Neural progenitor cell (in vitro differentiated cells): Measurements from ENCODE around the gene ADAM11. TPM values are rescaled to one million over a fixed set of nuclear protein-coding genes. Genes with fewer than 3 reads are reported as not detected.

Source experiments
- DNase-seq: peaks from one replicate; pipeline ENCODE4 v3.0.0-alpha.2; 2016; ENCODE audit warnings: low spot score
- H2AFZ ChIP-seq: fragments of 200-600 bp; sonication (generic); replicated peaks from 2 replicates; pipeline ENCODE4 v1.6.1; 2016; ENCODE audit warnings: antibody characterized with exemption
- H3F3A ChIP-seq: fragments of 200-600 bp; sonication (generic); 2 replicates; pipeline ENCODE4 v1.6.1; 2016; ENCODE audit warnings: antibody characterized with exemption, low read depth
- H3K27ac ChIP-seq: fragments of 200-600 bp; sonication (generic); 2 replicates; pipeline ENCODE4 v1.5.1; 2016; ENCODE audit warnings: mild to moderate bottlenecking
- H3K27me3 ChIP-seq: fragments of 200-600 bp; sonication (generic); 2 replicates; pipeline ENCODE4 v1.6.1; 2016; ENCODE audit warnings: mild to moderate bottlenecking, moderate library complexity
- H3K36me3 ChIP-seq: fragments of 200-600 bp; sonication (generic); 2 replicates; pipeline ENCODE4 v1.5.1; 2016
- H3K4me1 ChIP-seq: fragments of 200-600 bp; sonication (generic); 2 replicates; pipeline ENCODE4 v1.6.1; 2016; ENCODE audit warnings: mixed run types
- H3K4me2 ChIP-seq: fragments of 200-600 bp; sonication (generic); 2 replicates; pipeline ENCODE4 v1.6.1; 2016
- H3K4me3 ChIP-seq: fragments of 200-600 bp; sonication (generic); 2 replicates; pipeline ENCODE4 v1.5.1; 2016
- H3K79me2 ChIP-seq: fragments of 200-600 bp; sonication (generic); 2 replicates; pipeline ENCODE4 v1.6.1; 2016; ENCODE audit warnings: low read depth
- H3K9ac ChIP-seq: fragments of 200-600 bp; sonication (generic); 2 replicates; pipeline ENCODE4 v1.6.1; 2016
- H3K9me3 ChIP-seq: fragments of 200-600 bp; sonication (generic); 2 replicates; pipeline ENCODE4 v1.5.1; 2016; ENCODE audit warnings: low read depth
- H4K20me1 ChIP-seq: fragments of 200-600 bp; sonication (generic); 2 replicates; pipeline ENCODE4 v1.6.1; 2016; ENCODE audit warnings: low read depth
- H3K27ac Mint-ChIP-seq: 3 replicates; pipeline ENCODE4 v1.8.0; 2021; ENCODE audit warnings: mixed read lengths
- H3K27me3 Mint-ChIP-seq: 2 replicates; pipeline ENCODE4 v1.8.0; 2022; ENCODE audit warnings: low read depth, mild to moderate bottlenecking, inconsistent platforms, moderate library complexity, mixed read lengths; ENCODE audit not compliant: insufficient read depth
- H3K36me3 Mint-ChIP-seq: 3 replicates; pipeline ENCODE4 v1.8.0; 2021; ENCODE audit warnings: mixed read lengths
- H3K4me1 Mint-ChIP-seq: 3 replicates; pipeline ENCODE4 v1.8.0; 2021; ENCODE audit warnings: mixed read lengths
- H3K4me3 Mint-ChIP-seq: 3 replicates; pipeline ENCODE4 v1.8.0; 2021; ENCODE audit warnings: mild to moderate bottlenecking, moderate library complexity, mixed read lengths
- H3K9me3 Mint-ChIP-seq: 3 replicates; pipeline ENCODE4 v1.8.0; 2020; ENCODE audit warnings: mixed read lengths
- CTCF ChIP-seq: fragments of 200-600 bp; sonication (generic); IDR thresholded peaks from 2 replicates; pipeline ENCODE4 v1.5.1; 2017; ENCODE audit warnings: antibody characterized with exemption, mild to moderate bottlenecking
- EZH2 ChIP-seq: fragments of 200-600 bp; sonication (generic); IDR thresholded peaks from 2 replicates; pipeline ENCODE4 v1.6.1; 2017; ENCODE audit warnings: antibody characterized with exemption, mild to moderate bottlenecking, moderate library complexity
- EZH2phosphoT487 ChIP-seq: fragments of 200-600 bp; sonication (generic); IDR thresholded peaks from 2 replicates; pipeline ENCODE4 v1.6.1; 2017; ENCODE audit warnings: antibody characterized with exemption
- total RNA-seq: library from RNA; depleted of rRNA; stranded (reverse); fragments of >200 nt; gene quantifications from 2 replicates; pipeline ENCODE4 v1.2.3, GENCODE V29; 2015; ENCODE audit warnings: low replicate concordance

ADAM11 gene
- total RNA-seq, 1 donor from 2014 or later = 1.4 TPM

- no peaks in the 10 kb centered on the region for H3K27me3 ChIP-seq
- H3K27ac ChIP-seq = peak overlapping the region; percentile 70
Observed at GRCh38 chr17:44795928-44796327, 37.1 kb downstream of the ADAM11 start.

GRCh38 chr17:44796731-44797130 is 37.9 kb downstream of the ADAM11 start:
- H4K20me1 ChIP-seq = peaks cover 31% of the 10 kb centered on the region
- H3K4me1 ChIP-seq = no peaks in the 10 kb centered on the region
- no peak overlapping the region for H3K27ac Mint-ChIP-seq
- no peak overlapping the region for H3K9ac ChIP-seq
- H3K4me3 ChIP-seq = no peak overlapping the region
- H3K4me3 Mint-ChIP-seq = no peak overlapping the region
- no peaks in the 10 kb centered on the region for H3K9me3 Mint-ChIP-seq
- H3K4me2 ChIP-seq = no peak overlapping the region
- H3K27me3 ChIP-seq = no peaks in the 10 kb centered on the region
- H3K79me2 ChIP-seq = peaks cover 17% of the 10 kb centered on the region
- H3K27ac ChIP-seq = no peak overlapping the region
- peaks cover 19% of the 10 kb centered on the region for H3K36me3 Mint-ChIP-seq
- H3K9me3 ChIP-seq = no peaks in the 10 kb centered on the region
- H3K36me3 ChIP-seq = peaks cover 5% of the 10 kb centered on the region
- peaks cover 41% of the 10 kb centered on the region for H3F3A ChIP-seq
- H2AFZ ChIP-seq = no peak overlapping the region
- DNase-seq = no peak
- no peak for TF ChIP-seq EZH2phosphoT487
- TF ChIP-seq CTCF = no peak
- no peak for TF ChIP-seq EZH2
- H3K27me3 Mint-ChIP-seq = no peaks in the 10 kb centered on the region
- peaks cover 21% of the 10 kb centered on the region for H3K4me1 Mint-ChIP-seq

More at GRCh38 chr17:44795928-44796327, 37.1 kb downstream of the ADAM11 start:
- no peak overlapping the region for H3K4me2 ChIP-seq
- Mint-ChIP-seq H3K9me3 (no peaks in the 10 kb centered on the region), H3K27ac (no peak overlapping the region), H3K27me3 (no peaks in the 10 kb centered on the region), H3K36me3 (peaks cover 13% of the 10 kb centered on the region), H3K4me3 (no peak overlapping the region), H3K4me1 (peaks cover 21% of the 10 kb centered on the region)
- H3K9me3 ChIP-seq = no peaks in the 10 kb centered on the region
- H3K79me2 ChIP-seq = peaks cover 9% of the 10 kb centered on the region
- peaks cover 26% of the 10 kb centered on the region for H4K20me1 ChIP-seq
- peaks cover 5% of the 10 kb centered on the region for H3K36me3 ChIP-seq
- H2AFZ ChIP-seq = no peak overlapping the region
- no peak overlapping the region for H3K4me3 ChIP-seq
- no peak overlapping the region for H3K9ac ChIP-seq
- no peak for DNase-seq
- H3F3A ChIP-seq = peaks cover 41% of the 10 kb centered on the region
- H3K4me1 ChIP-seq = no peaks in the 10 kb centered on the region
- TF ChIP-seq EZH2phosphoT487 (no peak), EZH2 (no peak)

DNA sequence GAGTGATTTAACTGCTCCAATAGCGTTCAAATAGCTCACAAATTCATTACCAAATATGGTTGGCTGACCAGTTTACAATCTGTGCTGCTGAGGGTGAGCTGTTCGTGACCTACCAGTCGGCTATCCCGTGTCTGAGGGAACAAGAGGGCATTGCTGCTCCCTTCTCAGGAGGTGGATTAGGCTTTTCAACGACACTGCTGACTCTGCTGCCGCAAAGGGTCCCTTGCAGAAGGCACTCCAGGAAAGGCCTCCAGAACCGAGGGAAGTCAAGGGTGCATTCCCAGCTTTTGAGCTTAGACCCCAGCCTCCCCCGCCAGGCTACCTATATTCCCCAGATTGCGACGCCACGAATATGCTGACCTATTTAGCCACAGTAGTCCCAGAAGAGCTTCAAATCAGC is 39.0 kb downstream of the ADAM11 start:
- Histone ChIP-seq H3K4me1 (no peaks in the 10 kb centered on the region), H3K36me3 (peaks cover 10% of the 10 kb centered on the region), H3K4me3 (no peak overlapping the region), H2AFZ (no peak overlapping the region), H4K20me1 (peaks cover 41% of the 10 kb centered on the region), H3K9ac (no peak overlapping the region), H3K79me2 (peaks cover 27% of the 10 kb centered on the region), H3F3A (peaks cover 41% of the 10 kb centered on the region), H3K27ac (peak overlapping the region; percentile 37), H3K9me3 (no peaks in the 10 kb centered on the region), H3K4me2 (no peak overlapping the region), H3K27me3 (no peaks in the 10 kb centered on the region)
- H3K4me3 Mint-ChIP-seq = no peak overlapping the region
- H3K9me3 Mint-ChIP-seq = no peaks in the 10 kb centered on the region
- H3K36me3 Mint-ChIP-seq = peaks cover 25% of the 10 kb centered on the region
- no peak for DNase-seq
- no peaks in the 10 kb centered on the region for H3K27me3 Mint-ChIP-seq
- peaks cover 21% of the 10 kb centered on the region for H3K4me1 Mint-ChIP-seq
- H3K27ac Mint-ChIP-seq = peak overlapping the region; percentile 46
- TF ChIP-seq EZH2phosphoT487 = no peak
- TF ChIP-seq EZH2 = no peak

DNA sequence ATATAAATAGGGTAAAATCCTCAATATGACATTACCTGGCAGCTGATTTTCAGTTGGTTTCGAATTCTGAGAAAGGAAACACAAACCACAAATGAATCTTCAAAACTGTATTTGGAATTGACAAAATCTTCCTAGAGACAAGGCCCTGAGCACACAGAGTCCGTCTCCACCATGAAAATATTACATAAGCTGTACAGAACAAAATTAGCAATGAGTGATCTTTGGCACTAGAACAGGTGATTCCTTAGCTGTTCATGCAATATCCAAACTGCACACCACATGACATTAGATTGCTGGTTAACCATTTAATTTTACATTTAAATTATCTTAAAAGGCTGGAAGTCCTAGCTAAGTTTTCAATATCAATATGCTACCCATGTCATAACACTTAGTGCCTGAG is 39.6 kb downstream of the ADAM11 start:
- DNase-seq = no peak
- H3K27me3 Mint-ChIP-seq = no peaks in the 10 kb centered on the region

More for the DNA sequence above, 39.6 kb downstream of the ADAM11 start:
- Mint-ChIP-seq H3K4me3 (no peak overlapping the region), H3K36me3 (peaks cover 27% of the 10 kb centered on the region), H3K27ac (no peak overlapping the region), H3K9me3 (no peaks in the 10 kb centered on the region), H3K4me1 (peaks cover 21% of the 10 kb centered on the region)
- Histone ChIP-seq H4K20me1 (peaks cover 47% of the 10 kb centered on the region), H3K79me2 (peaks cover 32% of the 10 kb centered on the region), H3K9ac (no peak overlapping the region), H3F3A (peaks cover 41% of the 10 kb centered on the region), H3K4me1 (no peaks in the 10 kb centered on the region), H2AFZ (no peak overlapping the region), H3K9me3 (no peaks in the 10 kb centered on the region), H3K27ac (peak overlapping the region; percentile 37), H3K36me3 (peaks cover 12% of the 10 kb centered on the region), H3K27me3 (no peaks in the 10 kb centered on the region), H3K4me2 (no peak overlapping the region), H3K4me3 (no peak overlapping the region)
- TF ChIP-seq EZH2 (no peak), CTCF (no peak), EZH2phosphoT487 (no peak)
